Dermis blood vessel endothelial cell (primary cell): ENCODE measurements around the gene LMX1A. TPM values are rescaled to one million over a fixed set of nuclear protein-coding genes. Genes with fewer than 3 reads are reported as not detected.

Source experiments
- DNase-seq: peaks from one replicate; pipeline ENCODE4 v3.0.0; 2010
- total RNA-seq: library from RNA; depleted of rRNA; stranded (reverse); fragments of >200 nt; gene quantifications from 2 replicates; pipeline ENCODE4 v1.2.3, GENCODE V29; 2014

The LMX1A gene
- total RNA-seq, 1 donor from 2014 or later = not detected

GRCh38 chr1:165216254-165216653 is 140.3 kb downstream of the LMX1A start:
- DNase-seq = no peak

GRCh38 chr1:165215676-165216075 is 140.8 kb downstream of the LMX1A start:
- no peak for DNase-seq

GRCh38 chr1:165212229-165212628 is 144.3 kb downstream of the LMX1A start:
- no peak for DNase-seq

- DNase-seq = no peak
Measured at GRCh38 chr1:165207853-165208515, 148.5 kb downstream of the LMX1A start.

GRCh38 chr1:165205145-165205544 is 151.4 kb downstream of the LMX1A start:
- DNase-seq = no peak

- DNase-seq = no peak
Measured at GRCh38 chr1:165204548-165204947, 152.0 kb downstream of the LMX1A start.

- no peak for DNase-seq
Measured at GRCh38 chr1:165191087-165191486, 165.4 kb downstream of the LMX1A start.

GRCh38 chr1:165189913-165190312 is 166.6 kb downstream of the LMX1A start:
- no peak for DNase-seq

GRCh38 chr1:165189011-165189410 is 167.5 kb downstream of the LMX1A start:
- no peak for DNase-seq

GRCh38 chr1:165187031-165188009 is 169.2 kb downstream of the LMX1A start:
- DNase-seq = no peak

- DNase-seq = no peak
Measured at GRCh38 chr1:165185161-165185889, 171.2 kb downstream of the LMX1A start.

- no peak for DNase-seq
Measured at GRCh38 chr1:165182975-165183374, 173.5 kb downstream of the LMX1A start.

- DNase-seq = no peak
Measured at GRCh38 chr1:165179306-165179705, 177.2 kb downstream of the LMX1A start.

- no peak for DNase-seq
Measured at GRCh38 chr1:165174491-165174890, 182.0 kb downstream of the LMX1A start.

- no peak for DNase-seq
Measured at GRCh38 chr1:165173818-165174217, 182.7 kb downstream of the LMX1A start.

GRCh38 chr1:165173409-165173808 is 183.1 kb downstream of the LMX1A start:
- no peak for DNase-seq

- DNase-seq = no peak
Measured at GRCh38 chr1:165172666-165173065, 183.8 kb downstream of the LMX1A start.

- no peak for DNase-seq
Measured at GRCh38 chr1:165169729-165170128, 186.8 kb downstream of the LMX1A start.

- no peak for DNase-seq
Measured at GRCh38 chr1:165169028-165169427, 187.5 kb downstream of the LMX1A start.

GRCh38 chr1:165168467-165168866 is 188.0 kb downstream of the LMX1A start:
- DNase-seq = no peak

GRCh38 chr1:165162671-165163241 is 193.8 kb downstream of the LMX1A start:
- DNase-seq = no peak

- DNase-seq = no peak
Measured at GRCh38 chr1:165161130-165161529, 195.4 kb downstream of the LMX1A start.

- no peak for DNase-seq
Measured at GRCh38 chr1:165153182-165153581, 203.3 kb downstream of the LMX1A start.
